Uterus (tissue), 2 donors: ENCODE measurements around the gene STX18.

Source experiments
- POLR2A ChIP-seq, 2 donors: fragments of 450-650 bp; IDR thresholded peaks; one replicate each; pipeline ENCODE4 v1.6.1; 2016; ENCODE audit warnings: antibody characterized with exemption in 2 of 2, mild to moderate bottlenecking in 1 of 2, moderate library complexity in 1 of 2
- TF ChIP-seq, protein P1 (sequence below), 4 experiments: fragments of 200-600 bp in 2 of 4; fragments of 450-650 bp in 2 of 4; sonication (generic) in 2 of 4; IDR thresholded peaks; one replicate each; pipeline ENCODE4 v1.5.1; 2016 to 2019; ENCODE audit warnings: antibody characterized with exemption in 4 of 4, mild to moderate bottlenecking in 2 of 4, moderate library complexity in 1 of 4

DNA sequence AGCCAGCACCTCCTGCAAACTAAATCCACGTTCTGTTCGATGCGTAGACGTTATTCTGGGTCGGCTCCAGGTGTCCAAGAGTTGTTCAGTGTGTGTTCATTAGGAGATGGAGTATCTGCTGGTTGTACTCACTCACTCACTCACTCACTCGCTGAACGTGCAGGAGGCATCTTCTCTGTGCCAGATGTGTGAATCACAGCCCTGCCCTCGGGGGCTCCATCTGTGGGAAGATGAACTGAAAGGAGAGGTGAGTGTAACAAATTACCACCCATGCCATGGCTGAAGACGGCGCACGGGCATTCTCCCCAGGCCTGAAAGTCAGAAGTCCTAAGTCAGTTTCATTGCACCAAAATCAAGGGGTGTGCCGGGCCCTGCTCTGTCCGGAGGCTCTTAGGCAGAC lies 138.9 kb downstream of the STX18 start:
- TF ChIP-seq, protein P1, sequence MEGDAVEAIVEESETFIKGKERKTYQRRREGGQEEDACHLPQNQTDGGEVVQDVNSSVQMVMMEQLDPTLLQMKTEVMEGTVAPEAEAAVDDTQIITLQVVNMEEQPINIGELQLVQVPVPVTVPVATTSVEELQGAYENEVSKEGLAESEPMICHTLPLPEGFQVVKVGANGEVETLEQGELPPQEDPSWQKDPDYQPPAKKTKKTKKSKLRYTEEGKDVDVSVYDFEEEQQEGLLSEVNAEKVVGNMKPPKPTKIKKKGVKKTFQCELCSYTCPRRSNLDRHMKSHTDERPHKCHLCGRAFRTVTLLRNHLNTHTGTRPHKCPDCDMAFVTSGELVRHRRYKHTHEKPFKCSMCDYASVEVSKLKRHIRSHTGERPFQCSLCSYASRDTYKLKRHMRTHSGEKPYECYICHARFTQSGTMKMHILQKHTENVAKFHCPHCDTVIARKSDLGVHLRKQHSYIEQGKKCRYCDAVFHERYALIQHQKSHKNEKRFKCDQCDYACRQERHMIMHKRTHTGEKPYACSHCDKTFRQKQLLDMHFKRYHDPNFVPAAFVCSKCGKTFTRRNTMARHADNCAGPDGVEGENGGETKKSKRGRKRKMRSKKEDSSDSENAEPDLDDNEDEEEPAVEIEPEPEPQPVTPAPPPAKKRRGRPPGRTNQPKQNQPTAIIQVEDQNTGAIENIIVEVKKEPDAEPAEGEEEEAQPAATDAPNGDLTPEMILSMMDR (IDR thresholded peaks at IDR 0.05) = no peak
- TF ChIP-seq POLR2A (IDR thresholded peaks at IDR 0.05) = no peak
